ENCODE measurements around the gene TRAF4. TPM values are rescaled to one million over a fixed set of nuclear protein-coding genes. Genes with fewer than 3 reads are reported as not detected.
"Not testable (repeated sequence)": the region's sequence is repeated elsewhere in the genome, so short reads cannot be mapped to it uniquely, and the experiment has no call there.

The TRAF4 gene
- total RNA-seq, 1 experiment from 2014 or later = 75.5 TPM

DNA sequence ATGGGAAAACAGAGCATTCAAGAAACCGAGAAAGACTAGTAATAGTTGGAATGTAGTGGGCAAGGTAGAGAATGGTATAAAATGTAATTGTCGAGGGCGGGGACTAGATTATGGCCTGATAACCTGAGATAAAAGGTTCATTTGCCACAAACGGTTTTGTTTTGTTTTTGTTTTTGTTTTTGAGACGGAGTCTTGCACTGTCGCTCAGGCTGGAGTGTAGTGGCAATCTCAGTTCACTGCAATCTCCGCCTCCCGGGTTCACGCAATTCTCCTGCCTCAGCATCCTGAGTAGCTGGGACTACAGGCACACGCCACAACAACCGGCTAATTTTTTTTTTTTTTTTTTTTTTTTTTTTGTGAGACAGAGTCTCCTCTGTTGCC is 13.9 kb upstream of the TRAF4 start:
- no peak for DNase-seq (ENCODE audit: low spot score)

DNA sequence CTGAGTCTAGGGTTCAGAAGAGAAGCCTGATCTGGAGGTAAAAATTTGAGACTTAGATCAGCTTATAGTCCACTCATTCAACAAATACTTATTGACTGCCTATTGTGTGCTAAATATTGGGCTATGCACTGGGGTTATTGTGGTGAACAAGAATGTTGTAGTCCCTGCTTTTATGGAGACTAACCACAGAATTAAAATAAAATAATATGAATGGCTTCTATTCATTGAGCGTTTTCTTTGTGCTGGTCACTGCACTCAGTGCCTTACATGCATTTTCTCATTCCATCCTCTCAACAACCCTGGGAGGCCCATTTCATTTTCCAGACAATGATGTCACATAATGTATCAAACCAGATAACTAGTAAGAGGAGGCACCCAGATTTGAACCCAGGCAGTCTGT is 10.5 kb upstream of the TRAF4 start:
- no peak for DNase-seq (ENCODE audit: low spot score)

DNA sequence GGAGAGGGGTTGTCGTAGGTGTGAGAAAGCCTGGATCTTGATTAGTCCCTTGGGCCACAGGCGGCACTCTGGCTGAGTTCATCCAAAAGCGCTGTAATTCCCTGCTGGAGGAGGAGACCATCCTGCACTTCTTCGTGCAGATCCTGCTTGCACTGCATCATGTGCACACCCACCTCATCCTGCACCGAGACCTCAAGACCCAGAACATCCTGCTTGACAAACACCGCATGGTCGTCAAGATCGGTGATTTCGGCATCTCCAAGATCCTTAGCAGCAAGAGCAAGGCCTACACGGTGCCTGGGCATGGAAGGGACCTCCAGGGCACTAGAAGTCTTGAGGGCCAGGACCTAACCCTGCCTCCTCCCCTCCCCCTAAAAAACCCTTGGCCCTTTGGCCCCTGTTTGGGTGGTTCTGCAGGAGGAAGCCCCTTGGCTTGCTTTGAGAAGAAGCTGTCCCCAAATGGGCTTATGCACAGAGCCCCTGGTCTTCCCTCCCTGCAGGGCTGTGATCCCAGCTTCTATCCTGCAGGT is 9.0 kb upstream of the TRAF4 start:
- DNase-seq (ENCODE audit: low spot score) = no peak

DNA sequence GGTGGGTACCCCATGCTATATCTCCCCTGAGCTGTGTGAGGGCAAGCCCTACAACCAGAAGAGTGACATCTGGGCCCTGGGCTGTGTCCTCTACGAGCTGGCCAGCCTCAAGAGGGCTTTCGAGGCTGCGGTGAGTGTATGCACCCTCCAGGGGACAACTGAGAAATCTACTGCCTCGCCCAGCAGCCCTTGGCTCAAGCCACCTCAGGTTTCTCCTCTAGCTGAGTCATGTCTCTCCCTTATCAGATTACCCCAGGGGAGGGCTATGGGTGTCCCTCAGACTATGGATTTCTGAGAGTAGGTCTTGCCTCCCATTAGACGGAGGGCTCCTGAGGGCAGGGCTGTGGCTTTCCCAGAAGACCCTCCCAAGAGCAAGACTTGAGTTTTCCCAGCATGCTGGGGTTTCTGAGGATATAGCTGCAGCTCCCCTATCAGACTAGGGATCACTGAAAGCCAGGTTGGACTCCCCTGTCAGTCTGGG is 8.5 kb upstream of the TRAF4 start:
- peak; percentile 78 for DNase-seq (ENCODE audit: low spot score)

DNA sequence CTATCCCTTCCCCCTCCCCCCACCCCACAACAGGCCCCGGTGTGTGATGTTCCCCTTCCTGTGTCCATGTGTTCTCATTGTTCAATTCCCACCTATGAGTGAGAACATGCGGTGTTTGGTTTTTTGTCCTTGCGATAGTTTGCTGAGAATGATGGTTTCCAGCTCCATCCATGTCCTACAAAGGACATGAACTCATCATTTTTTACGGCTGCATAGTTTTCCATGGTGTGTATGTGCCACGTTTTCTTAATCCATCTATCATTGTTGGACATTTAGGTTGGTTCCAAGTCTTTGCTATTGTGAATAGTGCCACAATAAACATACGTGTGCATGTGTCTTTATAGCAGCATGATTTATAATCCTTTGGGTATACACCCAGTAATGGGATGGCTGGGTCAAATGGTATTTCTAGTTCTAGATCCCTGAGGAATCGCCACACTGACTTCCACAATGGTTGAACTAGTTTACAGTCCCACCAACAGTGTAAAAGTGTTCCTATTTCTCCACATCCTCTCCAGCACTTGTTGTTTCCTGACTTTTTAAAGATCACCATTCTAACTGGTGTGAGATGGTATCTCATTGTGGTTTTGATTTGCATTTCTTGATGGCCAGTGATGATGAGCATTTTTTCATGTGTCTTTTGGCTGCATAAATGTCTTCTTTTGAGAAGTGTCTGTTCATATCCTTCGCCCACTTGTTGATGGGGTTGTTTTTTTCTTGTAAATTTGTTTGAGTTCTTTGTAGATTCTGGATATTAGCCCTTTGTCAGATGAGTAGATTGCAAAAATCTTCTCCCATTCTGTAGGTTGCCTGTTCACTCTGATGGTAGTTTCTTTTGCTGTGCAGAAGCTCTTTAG is 7.7 kb upstream of the TRAF4 start:
- not testable (repeated sequence) for DNase-seq (ENCODE audit: low spot score)

DNA sequence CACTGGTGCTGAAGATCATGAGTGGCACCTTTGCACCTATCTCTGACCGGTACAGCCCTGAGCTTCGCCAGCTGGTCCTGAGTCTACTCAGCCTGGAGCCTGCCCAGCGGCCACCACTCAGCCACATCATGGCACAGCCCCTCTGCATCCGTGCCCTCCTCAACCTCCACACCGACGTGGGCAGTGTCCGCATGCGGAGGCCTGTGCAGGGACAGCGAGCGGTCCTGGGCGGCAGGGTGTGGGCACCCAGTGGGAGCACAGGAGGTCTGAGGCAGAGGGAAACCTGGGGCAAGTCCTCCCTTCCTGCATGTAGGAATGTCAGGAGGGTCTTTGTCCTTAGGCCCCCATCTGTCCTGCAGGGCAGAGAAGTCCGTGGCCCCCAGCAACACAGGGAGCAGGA is 6.5 kb upstream of the TRAF4 start:
- DNase-seq (ENCODE audit: low spot score) = no peak

DNA sequence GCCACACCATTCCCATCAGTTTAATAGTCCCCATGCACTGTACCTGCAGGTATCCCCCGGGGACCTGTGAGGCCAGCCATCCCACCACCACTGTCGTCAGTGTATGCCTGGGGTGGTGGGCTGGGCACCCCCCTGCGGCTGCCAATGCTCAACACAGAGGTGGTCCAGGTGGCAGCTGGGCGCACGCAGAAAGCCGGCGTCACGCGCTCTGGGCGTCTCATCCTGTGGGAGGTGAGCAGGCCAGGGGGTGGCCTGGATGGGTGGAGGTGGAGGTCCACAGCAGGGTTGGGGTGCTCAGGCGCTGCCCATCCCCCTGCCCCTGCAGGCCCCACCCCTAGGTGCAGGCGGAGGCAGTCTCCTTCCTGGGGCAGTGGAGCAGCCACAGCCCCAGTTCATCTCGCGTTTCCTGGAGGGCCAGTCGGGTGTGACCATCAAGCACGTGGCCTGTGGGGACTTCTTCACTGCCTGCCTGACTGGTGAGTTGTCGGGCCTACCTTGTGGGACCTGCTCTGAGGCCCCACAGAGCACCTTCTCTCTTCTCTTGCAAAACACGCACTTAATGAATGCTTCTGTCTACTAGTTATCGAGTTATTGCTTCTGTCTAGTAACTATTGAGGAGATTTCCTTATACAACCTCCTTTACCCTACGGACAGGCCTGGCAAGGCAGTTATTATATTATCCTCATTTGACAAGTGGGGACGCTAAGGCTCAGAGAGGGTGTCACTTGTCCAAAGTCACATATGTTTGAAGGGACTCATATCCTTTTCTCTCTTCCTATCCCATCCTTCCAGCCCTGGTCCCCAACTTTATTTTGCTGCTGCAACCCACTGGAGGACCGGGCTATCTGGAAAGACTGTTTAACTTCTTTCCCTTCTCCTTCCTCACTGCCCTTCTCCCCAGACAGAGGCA is 5.8 kb upstream of the TRAF4 start:
- DNase-seq (ENCODE audit: low spot score) = no peak

DNA sequence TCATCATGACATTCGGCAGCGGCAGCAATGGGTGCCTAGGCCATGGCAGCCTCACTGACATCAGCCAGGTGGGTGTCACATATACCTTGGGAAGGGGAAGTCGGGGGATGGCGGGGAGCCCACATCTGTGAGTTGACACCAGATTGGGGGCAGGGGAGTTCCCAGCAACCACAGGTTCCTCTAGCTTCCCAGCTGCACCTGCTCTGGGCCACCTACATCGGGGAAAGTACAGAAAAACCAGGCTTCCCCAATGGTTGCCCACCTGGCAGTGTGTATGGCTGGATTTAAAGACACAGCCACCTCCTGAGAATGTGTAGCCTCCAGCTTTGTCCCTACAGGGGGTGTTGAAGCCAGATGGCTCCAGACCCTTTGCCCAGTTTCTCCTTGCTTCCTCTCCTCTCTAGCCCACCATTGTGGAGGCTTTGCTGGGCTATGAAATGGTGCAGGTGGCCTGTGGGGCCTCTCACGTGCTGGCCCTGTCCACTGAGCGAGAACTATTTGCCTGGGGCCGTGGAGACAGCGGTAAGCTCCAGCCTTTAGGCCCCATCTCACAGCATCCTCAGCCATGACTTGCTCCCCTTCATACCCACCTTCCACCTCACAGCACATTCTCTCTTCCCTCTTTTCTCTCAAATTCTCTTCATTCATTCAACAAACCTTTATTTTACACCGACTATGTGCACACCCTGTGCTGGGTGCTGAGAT is 5.0 kb upstream of the TRAF4 start:
- DNase-seq (ENCODE audit: low spot score) = no peak

DNA sequence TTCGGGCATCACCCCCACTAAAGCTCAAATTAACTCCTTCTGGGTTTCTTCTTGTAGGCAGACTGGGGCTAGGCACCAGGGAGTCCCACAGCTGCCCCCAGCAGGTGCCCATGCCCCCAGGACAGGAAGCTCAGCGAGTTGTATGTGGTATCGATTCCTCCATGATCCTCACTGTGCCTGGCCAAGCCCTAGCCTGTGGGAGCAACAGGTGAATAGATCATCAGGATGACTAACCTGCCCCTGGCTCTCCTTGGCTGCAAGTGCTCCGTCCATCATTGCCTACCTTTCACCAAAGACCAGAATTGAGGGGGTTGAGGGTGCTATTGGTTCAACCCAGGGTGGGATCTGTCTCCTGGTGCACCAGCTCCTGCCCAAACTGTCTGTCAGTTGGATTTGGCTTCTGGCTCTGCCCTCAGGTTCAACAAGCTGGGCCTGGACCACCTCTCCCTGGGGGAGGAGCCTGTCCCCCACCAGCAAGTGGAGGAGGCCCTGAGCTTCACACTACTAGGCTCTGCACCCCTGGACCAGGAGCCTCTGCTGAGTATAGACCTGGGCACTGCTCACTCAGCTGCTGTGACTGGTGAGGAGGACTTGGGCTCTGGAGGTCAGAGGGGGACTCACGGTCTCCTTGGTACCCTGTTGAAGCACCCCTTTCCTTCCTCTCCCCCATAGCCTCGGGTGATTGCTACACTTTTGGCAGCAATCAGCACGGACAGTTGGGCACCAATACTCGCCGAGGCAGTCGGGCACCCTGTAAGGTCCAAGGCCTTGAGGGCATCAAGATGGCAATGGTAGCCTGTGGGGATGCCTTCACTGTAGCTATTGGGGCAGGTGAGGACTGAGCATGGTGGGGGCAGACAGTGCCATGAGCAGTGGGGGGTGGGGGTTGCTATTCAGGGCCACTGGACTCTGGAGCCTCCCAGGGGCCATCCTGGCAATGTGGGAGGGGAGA is 3.1 kb upstream of the TRAF4 start:
- DNase-seq (ENCODE audit: low spot score) = no peak

DNA sequence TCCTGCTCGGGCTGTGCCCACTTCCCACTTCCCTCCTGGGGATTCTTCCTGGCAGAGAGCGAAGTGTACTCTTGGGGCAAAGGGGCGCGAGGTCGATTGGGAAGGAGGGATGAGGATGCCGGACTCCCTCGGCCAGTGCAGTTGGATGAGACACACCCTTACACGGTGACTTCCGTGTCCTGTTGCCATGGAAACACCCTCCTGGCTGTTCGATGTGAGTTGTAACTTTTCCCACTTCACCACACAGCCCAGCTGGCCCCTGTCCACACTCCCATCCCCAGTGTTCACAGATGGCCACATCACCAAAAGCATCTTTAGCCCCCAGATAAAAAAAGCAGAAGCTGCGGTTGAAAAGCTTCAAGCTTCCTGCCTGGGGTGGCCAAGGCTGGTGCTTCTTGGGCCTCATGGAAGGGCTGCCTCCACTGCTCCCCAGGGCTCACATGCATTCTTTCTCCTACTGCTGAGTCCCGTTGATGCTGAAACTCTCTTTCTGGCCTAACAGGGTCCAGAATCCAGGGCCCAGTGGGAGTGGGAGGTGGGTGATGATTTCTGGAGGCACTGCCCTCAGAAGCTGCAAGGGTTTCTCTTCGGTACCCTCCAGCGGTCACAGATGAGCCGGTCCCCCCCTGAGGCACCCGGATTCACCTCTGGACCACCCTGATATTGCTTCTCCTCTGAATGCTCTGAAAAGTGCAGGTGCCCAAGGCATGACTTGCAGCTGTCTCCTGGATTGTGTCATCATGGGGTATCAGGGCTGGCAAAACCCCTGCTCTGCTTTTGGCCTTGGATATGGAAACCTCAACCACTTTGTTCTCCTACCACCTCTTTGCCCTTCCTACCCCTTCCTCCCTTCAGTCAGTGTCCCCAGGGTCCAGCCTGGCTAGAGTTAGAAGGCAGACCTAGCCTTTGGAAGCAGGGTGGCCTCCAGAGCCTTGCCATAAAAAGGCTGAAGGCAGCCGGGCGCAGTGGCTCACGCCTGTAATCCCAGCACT is 2.2 kb upstream of the TRAF4 start:
- no peak for DNase-seq (ENCODE audit: low spot score)

DNA sequence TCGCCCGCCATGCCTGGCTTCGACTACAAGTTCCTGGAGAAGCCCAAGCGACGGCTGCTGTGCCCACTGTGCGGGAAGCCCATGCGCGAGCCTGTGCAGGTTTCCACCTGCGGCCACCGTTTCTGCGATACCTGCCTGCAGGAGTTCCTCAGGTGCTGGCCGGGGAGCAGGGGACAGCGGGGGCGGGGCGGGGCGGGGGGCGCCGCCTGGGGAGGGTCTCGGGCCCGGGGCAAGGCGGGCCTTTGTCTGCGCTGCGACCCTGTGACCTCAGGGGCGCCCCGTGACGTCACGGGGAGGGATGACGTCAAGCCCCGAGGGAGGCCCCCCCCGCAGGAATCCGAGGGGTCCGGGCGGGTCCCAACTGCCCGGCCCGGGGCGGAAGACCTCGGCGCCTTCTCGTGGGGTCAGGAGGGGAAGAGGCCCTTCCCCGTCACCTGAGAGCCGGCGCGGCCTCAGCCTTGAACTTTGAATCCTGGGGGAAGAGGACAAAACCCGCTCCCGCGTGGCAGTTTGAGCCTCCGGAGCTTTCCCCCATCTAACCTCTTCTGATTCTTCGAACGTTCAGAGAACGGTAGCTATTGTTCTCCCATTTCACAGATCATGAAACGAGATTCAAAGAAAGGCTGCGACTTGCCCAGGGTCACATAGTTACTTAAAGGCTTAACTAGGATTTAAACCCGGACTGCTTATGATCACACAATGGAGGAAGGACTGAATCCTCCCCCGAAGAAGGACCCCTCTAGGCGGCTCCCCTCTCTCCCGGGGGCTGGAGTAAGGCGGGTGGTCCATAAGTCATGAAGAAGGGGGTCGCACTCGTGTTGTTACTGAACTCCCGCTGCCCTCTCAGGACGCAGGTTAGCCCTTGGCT is 527 bp downstream of the TRAF4 start:
- peak; percentile 50 for DNase-seq (ENCODE audit: low spot score)

DNA sequence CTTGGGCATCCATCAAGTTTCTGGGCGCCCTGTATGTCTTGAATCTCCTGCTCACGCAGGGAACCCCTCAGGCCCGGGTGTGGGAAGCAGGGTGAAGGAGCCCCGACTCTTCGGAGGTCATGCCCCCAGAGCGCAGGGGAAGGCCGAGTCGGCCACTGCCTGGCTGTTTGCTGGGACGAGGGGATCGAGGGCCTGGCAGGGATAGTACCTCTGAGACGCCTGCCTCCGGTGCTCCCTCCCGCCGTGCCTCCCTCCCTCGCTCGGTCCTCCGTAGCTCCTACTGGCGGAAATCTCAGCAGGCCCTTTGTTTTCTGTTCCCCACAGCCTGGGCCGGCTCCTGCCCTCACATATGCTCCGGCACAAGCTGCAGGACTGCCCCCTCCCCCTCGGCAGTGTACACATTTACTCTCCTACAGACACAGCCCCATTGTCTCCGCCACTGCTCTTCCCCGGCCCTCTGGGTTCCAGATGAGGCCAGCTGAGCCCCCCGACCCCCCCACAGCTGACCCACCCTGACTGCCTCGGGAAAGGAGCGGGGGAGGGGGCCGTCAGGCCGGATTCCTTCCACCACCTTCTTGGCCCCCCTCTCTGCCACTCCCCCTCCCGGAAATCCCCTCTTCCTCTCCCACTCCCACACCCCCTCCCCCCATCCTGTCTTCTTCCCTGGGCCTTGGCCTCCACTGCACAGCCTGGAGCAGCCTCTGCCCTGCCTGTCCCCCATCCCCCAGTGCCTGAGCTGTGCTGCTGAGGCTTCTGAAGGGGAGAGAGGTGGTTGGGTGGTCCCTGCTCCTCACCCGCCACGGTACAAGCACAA is 1.4 kb downstream of the TRAF4 start:
- DNase-seq (ENCODE audit: low spot score) = peak; percentile 49

DNA sequence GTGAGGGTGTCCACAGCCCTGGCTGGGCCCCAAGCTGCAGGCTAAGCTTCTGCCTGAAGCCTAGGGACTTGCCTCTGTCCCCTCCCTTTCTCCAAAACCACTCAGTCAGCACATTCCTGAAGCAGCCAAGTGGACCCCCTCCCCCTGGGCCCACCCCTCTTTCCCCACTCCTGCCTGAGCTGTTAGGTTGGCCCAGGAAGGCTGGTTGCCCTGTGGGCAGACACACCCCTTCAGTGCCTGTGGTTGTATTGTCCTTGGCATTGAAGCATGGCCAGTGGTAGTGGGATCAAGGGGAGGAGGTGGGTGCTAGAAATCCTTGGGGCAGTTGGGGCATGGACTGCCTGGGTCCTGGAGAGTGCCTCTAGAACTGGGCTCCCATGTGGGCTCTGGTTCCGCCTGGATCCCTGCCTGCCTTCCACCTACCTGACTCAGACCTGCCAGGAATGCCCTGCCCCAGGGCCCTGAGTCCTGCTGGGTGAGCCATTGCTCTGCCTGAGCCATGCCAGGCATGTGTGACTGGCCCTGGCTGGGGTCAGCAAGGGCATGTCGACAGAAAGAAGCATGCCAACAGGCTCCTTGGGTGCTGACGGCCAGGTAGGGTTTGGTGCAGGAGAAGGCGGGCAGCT is 2.1 kb downstream of the TRAF4 start:
- peak; percentile 57 for DNase-seq (ENCODE audit: low spot score)

DNA sequence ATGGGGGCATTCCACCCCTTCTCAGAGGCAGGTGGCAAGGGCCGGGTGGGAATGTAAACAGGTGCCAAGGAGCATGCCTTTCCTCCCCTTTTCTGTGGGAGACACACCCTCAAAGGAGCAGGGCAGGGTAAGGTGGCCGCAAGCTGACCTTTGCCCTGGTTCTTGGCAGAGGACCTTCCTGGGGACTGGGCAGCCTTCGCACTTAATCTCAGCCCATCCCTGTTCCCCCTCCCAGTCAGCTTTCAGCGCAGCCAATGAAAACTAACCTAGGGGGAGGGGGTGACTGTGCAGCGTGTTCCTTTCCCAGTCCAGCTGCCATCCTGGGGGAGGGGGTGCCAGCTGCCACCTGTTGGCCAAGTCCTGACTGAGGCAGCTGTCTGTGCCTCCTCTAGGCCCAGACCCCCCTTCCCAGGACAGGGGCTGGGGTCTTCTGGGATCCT is 2.8 kb downstream of the TRAF4 start:
- peak; percentile 51 for DNase-seq (ENCODE audit: low spot score)

DNA sequence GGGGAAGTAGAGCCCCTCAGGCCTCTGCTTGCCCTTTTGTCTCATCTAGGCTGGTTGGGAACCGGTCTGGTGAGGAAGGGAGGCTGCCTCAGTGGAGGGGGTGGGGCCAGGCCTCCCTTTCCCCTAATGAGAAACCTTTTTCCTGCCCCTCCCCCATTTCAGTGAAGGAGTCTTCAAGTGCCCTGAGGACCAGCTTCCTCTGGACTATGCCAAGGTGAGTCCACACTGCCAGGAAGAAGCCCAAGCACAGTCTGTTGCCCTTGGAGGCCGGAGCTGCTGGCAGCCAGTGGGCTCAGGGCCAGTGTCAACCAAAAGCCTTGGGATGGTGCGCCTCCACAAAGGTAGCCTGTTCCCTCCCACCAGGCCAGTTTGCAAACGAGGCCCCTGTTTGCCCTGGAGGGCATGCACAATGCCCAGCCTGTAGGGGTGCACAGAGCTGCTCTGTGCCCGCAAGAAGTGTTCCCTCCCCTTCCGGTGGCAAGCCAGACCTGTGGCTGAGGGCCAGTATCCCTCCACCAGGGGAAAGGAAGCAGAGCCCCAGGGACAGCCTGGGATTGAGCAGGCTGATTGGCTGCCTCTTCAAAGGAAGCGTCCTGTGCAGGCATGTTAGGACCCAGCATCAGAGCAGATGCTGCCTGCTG is 3.4 kb downstream of the TRAF4 start:
- no peak for DNase-seq (ENCODE audit: low spot score)
